Liver (tissue), 9 donors: ENCODE data around the gene SFN. TPM values are rescaled to one million over a fixed set of nuclear protein-coding genes. Genes with fewer than 3 reads are reported as not detected.

Source experiments
- DNase-seq: peaks from one replicate; pipeline ENCODE4 v3.0.0-alpha.2; 2017; ENCODE audit warnings: low spot score
- H3K27ac ChIP-seq, 2 donors: one replicate each; pipeline ENCODE4 v1.7.0; 2013; ENCODE audit warnings: inconsistent platforms in 2 of 2, low read length in 2 of 2, control low read depth in 1 of 2, low read depth in 1 of 2, mild to moderate bottlenecking in 1 of 2
- H3K27me3 ChIP-seq, 4 donors: one replicate each; pipeline versions ENCODE4 v1.6.1 to v1.7.0; 2013; ENCODE audit warnings: low read length in 3 of 4, inconsistent platforms in 1 of 4, mild to moderate bottlenecking in 1 of 4, moderate library complexity in 1 of 4; ENCODE audit not compliant: control insufficient read depth in 4 of 4, insufficient read depth in 4 of 4
- H3K36me3 ChIP-seq, 4 donors: one replicate each; pipeline versions ENCODE4 v1.6.1 to v1.7.0; 2013; ENCODE audit warnings: low read length in 3 of 4, mild to moderate bottlenecking in 3 of 4, low read depth in 1 of 4, moderate library complexity in 1 of 4; ENCODE audit not compliant: control insufficient read depth in 4 of 4, insufficient read depth in 3 of 4
- H3K4me1 ChIP-seq, 4 donors: one replicate each; pipeline versions ENCODE4 v1.6.1 to v1.7.0; 2013; ENCODE audit warnings: low read length in 3 of 4, mild to moderate bottlenecking in 3 of 4, moderate library complexity in 1 of 4; ENCODE audit not compliant: control insufficient read depth in 4 of 4, insufficient read depth in 4 of 4
- H3K4me3 ChIP-seq, 3 donors: one replicate each; pipeline versions ENCODE4 v1.6.1 to v1.7.0; 2013; ENCODE audit warnings: low read length in 3 of 3, control low read depth in 1 of 3, low read depth in 1 of 3, mild to moderate bottlenecking in 1 of 3
- H3K9ac ChIP-seq, 2 donors: one replicate each; pipeline ENCODE4 v1.7.0; 2013; ENCODE audit warnings: low read length in 2 of 2, mild to moderate bottlenecking in 2 of 2, moderate library complexity in 2 of 2, control low read depth in 1 of 2, low read depth in 1 of 2
- H3K9me3 ChIP-seq, 4 donors: one replicate each; pipeline versions ENCODE4 v1.6.1 to v1.7.0; 2013; ENCODE audit warnings: low read length in 3 of 4; ENCODE audit not compliant: control insufficient read depth in 4 of 4
- EGR1 ChIP-seq, 2 donors: IDR thresholded peaks; 2 replicates each; pipeline ENCODE4 v1.6.1; 2016 to 2018; ENCODE audit warnings: antibody characterized with exemption in 2 of 2, low read depth in 2 of 2
- FOXA1 ChIP-seq: IDR thresholded peaks from 2 replicates; pipeline ENCODE4 v1.6.1; 2016; ENCODE audit warnings: antibody characterized with exemption
- FOXA2 ChIP-seq: IDR thresholded peaks from 2 replicates; pipeline ENCODE4 v1.6.1; 2016; ENCODE audit warnings: antibody characterized with exemption
- GABPA ChIP-seq, 2 donors: IDR thresholded peaks in 1 of 2; conservative IDR thresholded peaks in 1 of 2; 2 replicates each; pipeline ENCODE4 v1.6.1; 2016; ENCODE audit warnings: antibody characterized with exemption in 2 of 2, mild to moderate bottlenecking in 1 of 2, moderate library complexity in 1 of 2
- HNF4A ChIP-seq, 2 donors: conservative IDR thresholded peaks; 2 replicates each; pipeline ENCODE4 v1.6.1; 2016; ENCODE audit warnings: antibody characterized with exemption in 2 of 2, mild to moderate bottlenecking in 2 of 2
- JUND ChIP-seq, 2 donors: IDR thresholded peaks; 2 replicates each; pipeline ENCODE4 v1.6.1; 2016; ENCODE audit warnings: antibody characterized with exemption in 2 of 2
- NR2F2 ChIP-seq: IDR thresholded peaks from 2 replicates; pipeline ENCODE4 v1.6.1; 2016; ENCODE audit warnings: antibody characterized with exemption
- SP1 ChIP-seq: IDR thresholded peaks from 2 replicates; pipeline ENCODE4 v1.6.1; 2018; ENCODE audit warnings: antibody characterized with exemption, mild to moderate bottlenecking
- TAF1 ChIP-seq: conservative IDR thresholded peaks from 2 replicates; pipeline ENCODE4 v1.6.1; 2016; ENCODE audit warnings: antibody characterized with exemption, mild to moderate bottlenecking
- YY1 ChIP-seq: IDR thresholded peaks from 2 replicates; pipeline ENCODE4 v1.6.1; 2016; ENCODE audit warnings: antibody characterized with exemption, mild to moderate bottlenecking
- WGBS: extraction: QIAGEN DNeasy Blood & Tissue Kit; methylation state at CpG from one replicate; pipeline ENCODE4 v1.1.7; 2013; 5-methylcytosine and 5-hydroxymethylcytosine counted together
- polyA plus RNA-seq, 2 donors: library from polyadenylated mRNA; stranded (reverse) in 1 of 2; unstranded in 1 of 2; fragments of 200-250 nt in 1 of 2; fragments of >200 nt in 1 of 2; fragmentation: Nextera tagmentation in 1 of 2; extraction: Ambion mirVana in 1 of 2; gene quantifications; one replicate each; pipeline versions ENCODE4 v1.2.1 to v1.2.3, GENCODE V29; 2013 to 2015
- total RNA-seq, 2 donors: library from RNA; depleted of rRNA; stranded (reverse); fragments of >200 nt; gene quantifications; one replicate each; pipeline ENCODE4 v1.2.3, GENCODE V29; 2014
- TF ChIP-seq, protein P1 (sequence below): IDR thresholded peaks from 2 replicates; pipeline ENCODE4 v1.6.1; 2016; ENCODE audit warnings: antibody characterized with exemption
- TF ChIP-seq, protein P2 (sequence below): IDR thresholded peaks from 2 replicates; pipeline ENCODE4 v1.6.1; 2016; ENCODE audit warnings: antibody characterized with exemption
- TF ChIP-seq, protein P3 (sequence below): IDR thresholded peaks from 2 replicates; pipeline ENCODE4 v1.6.1; 2016; ENCODE audit warnings: antibody characterized with exemption
- TF ChIP-seq, protein P4 (sequence below): fragments of 150-350 bp; IDR thresholded peaks from 2 replicates; pipeline ENCODE4 v1.5.1; 2017; ENCODE audit warnings: improper control_type of control experiment, low read depth, low read length; ENCODE audit not compliant: missing input control
- donor health status: healthy.
- donor health status: healthy.
- donor health status: healthy.
- donor health status: healthy.
- donor health status: healthy.

The SFN gene
- total and polyA plus RNA-seq, 4 donors: 0.17 to 0.69 TPM; not detected in 2

DNA sequence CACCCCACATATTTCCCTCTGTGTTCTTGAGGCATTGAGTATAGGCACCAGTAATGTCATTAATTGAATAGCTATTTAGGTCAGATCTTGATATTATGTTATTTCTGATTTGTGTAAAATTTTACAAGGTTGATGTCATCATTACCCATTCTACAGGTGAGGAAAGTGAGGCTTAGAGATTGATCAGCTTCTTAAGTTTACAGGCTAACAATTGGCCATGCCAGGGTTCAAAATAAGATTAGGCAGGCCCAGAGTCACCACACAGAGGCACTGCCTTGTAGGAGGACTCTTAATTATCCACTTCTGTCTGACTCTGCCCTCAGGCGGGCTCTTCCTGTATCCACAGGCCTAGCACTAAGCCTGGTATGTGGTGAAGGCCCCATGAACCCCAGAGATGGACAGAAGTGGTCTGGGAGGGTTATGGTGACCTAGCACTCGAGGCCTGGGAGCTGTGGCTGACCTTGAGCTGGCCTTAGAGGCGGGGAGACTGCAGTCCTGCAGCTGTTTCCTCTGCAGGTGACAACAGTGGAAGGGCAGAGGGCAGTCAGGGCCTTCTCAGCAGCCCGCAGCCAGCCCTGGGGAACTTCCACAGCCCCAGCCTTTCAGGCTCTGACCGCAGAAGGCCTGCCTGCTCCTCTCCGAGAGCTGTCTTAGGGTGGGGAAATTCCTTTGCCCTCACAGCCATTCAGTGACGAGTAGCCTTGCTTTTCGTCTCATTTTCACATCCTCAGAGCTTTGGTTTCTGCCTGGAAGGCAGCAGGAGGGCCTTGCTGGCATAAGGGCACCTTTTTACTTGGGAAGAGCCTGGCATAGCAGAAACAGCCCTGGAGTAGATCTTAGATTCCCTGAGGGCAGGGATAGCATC is 24.2 kb upstream of the SFN start:
- Histone ChIP-seq H3K27ac (no peak overlapping the region), H3K36me3 (peaks cover 4 to 59% (median 33%) of the 10 kb centered on the region in 4 donors)
- no peak for DNase-seq

DNA sequence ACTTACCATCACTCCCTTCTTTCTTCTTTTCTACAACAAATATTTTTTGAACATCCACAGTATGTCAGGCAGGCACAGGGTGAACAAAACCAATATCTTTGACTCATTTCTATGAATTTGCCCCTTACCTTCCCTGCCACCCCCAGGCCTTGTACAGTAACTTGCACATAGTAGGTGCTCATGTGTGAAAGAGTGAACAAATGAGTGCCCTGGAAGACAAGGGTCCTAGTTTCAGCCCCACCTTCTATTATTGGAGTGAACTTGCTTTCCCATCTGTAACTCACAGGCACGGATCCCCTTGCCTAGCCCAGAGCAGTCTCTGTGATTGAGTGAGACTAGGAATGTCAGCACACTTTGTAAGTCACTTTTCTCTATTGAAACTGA is 23.6 kb upstream of the SFN start:
- DNase-seq: no peak
- no peaks in the 10 kb centered on the region for H3K4me1 ChIP-seq
- WGBS: 95% methylated on average over 1 of the region's 1 CpG

More for the DNA sequence above, 24.2 kb upstream of the SFN start:
- TF ChIP-seq, protein P1, sequence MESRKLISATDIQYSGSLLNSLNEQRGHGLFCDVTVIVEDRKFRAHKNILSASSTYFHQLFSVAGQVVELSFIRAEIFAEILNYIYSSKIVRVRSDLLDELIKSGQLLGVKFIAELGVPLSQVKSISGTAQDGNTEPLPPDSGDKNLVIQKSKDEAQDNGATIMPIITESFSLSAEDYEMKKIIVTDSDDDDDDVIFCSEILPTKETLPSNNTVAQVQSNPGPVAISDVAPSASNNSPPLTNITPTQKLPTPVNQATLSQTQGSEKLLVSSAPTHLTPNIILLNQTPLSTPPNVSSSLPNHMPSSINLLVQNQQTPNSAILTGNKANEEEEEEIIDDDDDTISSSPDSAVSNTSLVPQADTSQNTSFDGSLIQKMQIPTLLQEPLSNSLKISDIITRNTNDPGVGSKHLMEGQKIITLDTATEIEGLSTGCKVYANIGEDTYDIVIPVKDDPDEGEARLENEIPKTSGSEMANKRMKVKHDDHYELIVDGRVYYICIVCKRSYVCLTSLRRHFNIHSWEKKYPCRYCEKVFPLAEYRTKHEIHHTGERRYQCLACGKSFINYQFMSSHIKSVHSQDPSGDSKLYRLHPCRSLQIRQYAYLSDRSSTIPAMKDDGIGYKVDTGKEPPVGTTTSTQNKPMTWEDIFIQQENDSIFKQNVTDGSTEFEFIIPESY: no peak
- TF ChIP-seq, protein P2, sequence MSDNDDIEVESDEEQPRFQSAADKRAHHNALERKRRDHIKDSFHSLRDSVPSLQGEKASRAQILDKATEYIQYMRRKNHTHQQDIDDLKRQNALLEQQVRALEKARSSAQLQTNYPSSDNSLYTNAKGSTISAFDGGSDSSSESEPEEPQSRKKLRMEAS: no peak
- TF ChIP-seq, protein P3, sequence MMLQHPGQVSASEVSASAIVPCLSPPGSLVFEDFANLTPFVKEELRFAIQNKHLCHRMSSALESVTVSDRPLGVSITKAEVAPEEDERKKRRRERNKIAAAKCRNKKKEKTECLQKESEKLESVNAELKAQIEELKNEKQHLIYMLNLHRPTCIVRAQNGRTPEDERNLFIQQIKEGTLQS: no peak
- TF ChIP-seq YY1: no peak
- Histone ChIP-seq H3K4me1 (no peaks in the 10 kb centered on the region), H3K27me3 (no peaks in the 10 kb centered on the region), H3K9ac (no peak overlapping the region), H3K4me3 (no peak overlapping the region), H3K9me3 (no peaks in the 10 kb centered on the region)
- 78% methylated on average over 8 of the region's 8 CpGs for WGBS

DNA sequence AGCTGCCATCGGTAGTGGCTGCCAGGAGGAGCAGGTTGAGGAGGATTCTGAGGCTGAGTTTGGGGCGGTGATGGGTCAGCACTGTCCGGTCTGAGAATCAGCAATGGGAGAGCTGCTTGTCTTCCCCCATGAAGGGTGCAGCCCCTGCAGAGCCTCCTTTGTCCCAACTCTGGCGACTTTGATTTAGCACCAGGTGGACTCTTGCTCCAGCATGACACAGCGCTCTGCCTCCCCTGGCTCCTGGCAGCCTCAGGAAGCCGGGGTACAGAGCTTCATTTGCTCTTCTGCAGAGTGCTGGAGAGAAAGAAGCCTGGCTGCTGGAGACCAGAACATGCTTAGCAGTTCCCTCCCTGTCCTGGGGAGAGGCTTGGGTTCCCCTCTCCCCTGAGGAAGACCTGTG is 23.2 kb upstream of the SFN start:
- no peak for DNase-seq
- Histone ChIP-seq H3K9me3 (no peaks in the 10 kb centered on the region), H3K4me3 (no peak overlapping the region), H3K36me3 (peaks cover 5 to 49% (median 24%) of the 10 kb centered on the region in 4 donors), H3K27ac (no peak overlapping the region), H3K4me1 (no peaks in the 10 kb centered on the region), H3K9ac (no peak overlapping the region), H3K27me3 (no peaks in the 10 kb centered on the region)
- TF ChIP-seq GABPA (IDR thresholded peaks at IDR 0.05 in 1 of 2, conservative IDR thresholded peaks at IDR 0.05 in 1 of 2): no peak
- no peak for TF ChIP-seq TAF1
- no peak for TF ChIP-seq SP1
- no peak for TF ChIP-seq NR2F2
- TF ChIP-seq EGR1 (IDR thresholded peaks at IDR 0.05; ENCODE audit: low read depth in 2 of 2): no peak
- TF ChIP-seq YY1: no peak
- TF ChIP-seq FOXA1: no peak
- no peak for TF ChIP-seq HNF4A (conservative IDR thresholded peaks at IDR 0.05)
- 84% methylated on average over 6 of the region's 6 CpGs for WGBS

More for the DNA sequence above, 23.6 kb upstream of the SFN start:
- H3K27ac ChIP-seq: no peak overlapping the region
- no peaks in the 10 kb centered on the region for H3K9me3 ChIP-seq
- no peak overlapping the region for H3K4me3 ChIP-seq
- peaks cover 4 to 54% (median 29%) of the 10 kb centered on the region in 4 donors for H3K36me3 ChIP-seq
- H3K9ac ChIP-seq: no peak overlapping the region
- TF ChIP-seq SP1 (no peak), JUND (IDR thresholded peaks at IDR 0.05) (no peak), NR2F2 (no peak), HNF4A (conservative IDR thresholded peaks at IDR 0.05) (no peak), FOXA2 (no peak), YY1 (no peak)
- TF ChIP-seq, protein P4, sequence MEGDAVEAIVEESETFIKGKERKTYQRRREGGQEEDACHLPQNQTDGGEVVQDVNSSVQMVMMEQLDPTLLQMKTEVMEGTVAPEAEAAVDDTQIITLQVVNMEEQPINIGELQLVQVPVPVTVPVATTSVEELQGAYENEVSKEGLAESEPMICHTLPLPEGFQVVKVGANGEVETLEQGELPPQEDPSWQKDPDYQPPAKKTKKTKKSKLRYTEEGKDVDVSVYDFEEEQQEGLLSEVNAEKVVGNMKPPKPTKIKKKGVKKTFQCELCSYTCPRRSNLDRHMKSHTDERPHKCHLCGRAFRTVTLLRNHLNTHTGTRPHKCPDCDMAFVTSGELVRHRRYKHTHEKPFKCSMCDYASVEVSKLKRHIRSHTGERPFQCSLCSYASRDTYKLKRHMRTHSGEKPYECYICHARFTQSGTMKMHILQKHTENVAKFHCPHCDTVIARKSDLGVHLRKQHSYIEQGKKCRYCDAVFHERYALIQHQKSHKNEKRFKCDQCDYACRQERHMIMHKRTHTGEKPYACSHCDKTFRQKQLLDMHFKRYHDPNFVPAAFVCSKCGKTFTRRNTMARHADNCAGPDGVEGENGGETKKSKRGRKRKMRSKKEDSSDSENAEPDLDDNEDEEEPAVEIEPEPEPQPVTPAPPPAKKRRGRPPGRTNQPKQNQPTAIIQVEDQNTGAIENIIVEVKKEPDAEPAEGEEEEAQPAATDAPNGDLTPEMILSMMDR: no peak
- no peaks in the 10 kb centered on the region for H3K27me3 ChIP-seq
